Neural cell (in vitro differentiated cells): ENCODE data around the gene TXLNG. TPM values are rescaled to one million over a fixed set of nuclear protein-coding genes. Genes with fewer than 3 reads are reported as not detected.

Experiments
- H2AFZ ChIP-seq: fragments of 200-600, 300-800 bp; sonication (generic), shearing (Covaris generic); 2 replicates; pipeline ENCODE4 v1.6.0; 2014; ENCODE audit warnings: low read depth, mild to moderate bottlenecking, antibody characterized with exemption, low read length, moderate library complexity
- H3F3A ChIP-seq: fragments of 200-600 bp; shearing (Covaris generic); 2 replicates; pipeline ENCODE4 v1.6.1; 2016; ENCODE audit warnings: mild to moderate bottlenecking, moderate library complexity, mixed read lengths, antibody characterized with exemption, low read length; ENCODE audit not compliant: insufficient read depth, poor library complexity, severe bottlenecking
- H3K27ac ChIP-seq: fragments of 200-600, 300-800 bp; sonication (generic), shearing (Covaris generic); 2 replicates; pipeline ENCODE4 v1.5.1; 2014; ENCODE audit warnings: mild to moderate bottlenecking, low read length, moderate library complexity
- H3K27me3 ChIP-seq: fragments of 300-800, 200-600 bp; sonication (generic), shearing (Covaris generic); 2 replicates; pipeline ENCODE4 v1.6.0; 2014; ENCODE audit warnings: mild to moderate bottlenecking, low read depth, low read length, moderate library complexity; ENCODE audit not compliant: insufficient read depth
- H3K36me3 ChIP-seq: fragments of 300-800, 200-600 bp; sonication (generic), shearing (Covaris generic); 2 replicates; pipeline ENCODE4 v1.5.1; 2014; ENCODE audit warnings: mild to moderate bottlenecking, antibody characterized with exemption, low read length, moderate library complexity; ENCODE audit not compliant: insufficient read depth
- H3K4me2 ChIP-seq: fragments of 300-800, 200-600 bp; sonication (generic), shearing (Covaris generic); 2 replicates; pipeline ENCODE4 v1.6.0; 2014; ENCODE audit warnings: mild to moderate bottlenecking, low read length
- H3K4me3 ChIP-seq: fragments of 300-800, 200-600 bp; sonication (generic), shearing (Covaris generic); 2 replicates; pipeline ENCODE4 v1.5.1; 2014; ENCODE audit warnings: mild to moderate bottlenecking, low read length, moderate library complexity
- H3K79me2 ChIP-seq: fragments of 200-600 bp; shearing (Covaris generic); replicated peaks from 2 replicates; pipeline ENCODE4 v1.6.0; 2014; ENCODE audit warnings: mild to moderate bottlenecking, low read length, moderate library complexity; ENCODE audit not compliant: insufficient read depth
- H3K9ac ChIP-seq: fragments of 300-800, 200-600 bp; sonication (generic), shearing (Covaris generic); 2 replicates; pipeline ENCODE4 v1.6.1; 2016; ENCODE audit warnings: mild to moderate bottlenecking, low read length, mixed read lengths
- H3K9me2 ChIP-seq: fragments of 200-600 bp; shearing (Covaris generic); 2 replicates; pipeline ENCODE4 v1.6.1; 2016; ENCODE audit warnings: mild to moderate bottlenecking, low read length, mixed read lengths; ENCODE audit not compliant: insufficient read depth
- H3K9me3 ChIP-seq: fragments of 200-600, 300-800 bp; sonication (generic), shearing (Covaris generic); 2 replicates; pipeline ENCODE4 v1.6.1; 2016; ENCODE audit warnings: mild to moderate bottlenecking, mixed run types, low read length, moderate library complexity, mixed read lengths
- H4K20me1 ChIP-seq: fragments of 200-600 bp; shearing (Covaris generic); 2 replicates; pipeline ENCODE4 v1.6.1; 2016; ENCODE audit warnings: mild to moderate bottlenecking, mixed run types; ENCODE audit not compliant: insufficient read depth
- CTCF ChIP-seq: fragments of 450-650 bp; IDR thresholded peaks from 2 replicates; pipeline ENCODE4 v1.5.1; 2014; ENCODE audit warnings: antibody characterized with exemption, mild to moderate bottlenecking, moderate library complexity; ENCODE audit not compliant: poor library complexity, severe bottlenecking
- EP300 ChIP-seq: fragments of 450-650 bp; conservative IDR thresholded peaks from 2 replicates; pipeline ENCODE4 v1.6.1; 2014; ENCODE audit warnings: antibody characterized with exemption, mild to moderate bottlenecking, moderate library complexity; ENCODE audit not compliant: poor library complexity, severe bottlenecking
- EZH2 ChIP-seq: fragments of 200-600, 300-800 bp; shearing (Covaris generic), sonication (generic); IDR thresholded peaks from 2 replicates; pipeline ENCODE4 v1.6.1; 2014; ENCODE audit warnings: antibody characterized with exemption, low read length, borderline replicate concordance, mild to moderate bottlenecking; ENCODE audit not compliant: insufficient read depth, poor library complexity, severe bottlenecking
- MXI1 ChIP-seq: fragments of 450-650 bp; conservative IDR thresholded peaks from 2 replicates; pipeline ENCODE4 v1.6.1; 2014; ENCODE audit warnings: antibody characterized with exemption, mild to moderate bottlenecking; ENCODE audit not compliant: poor library complexity, severe bottlenecking
- POLR2AphosphoS5 ChIP-seq: IDR thresholded peaks from 2 replicates; pipeline ENCODE4 v1.6.1; 2012
- RAD21 ChIP-seq: fragments of 450-650 bp; conservative IDR thresholded peaks from 2 replicates; pipeline ENCODE4 v1.6.1; 2014; ENCODE audit warnings: antibody characterized with exemption, mild to moderate bottlenecking, moderate library complexity
- REST ChIP-seq: IDR thresholded peaks from 2 replicates; pipeline ENCODE4 v1.6.1; 2012; ENCODE audit warnings: borderline replicate concordance
- SMC3 ChIP-seq: fragments of 450-650 bp; conservative IDR thresholded peaks from 2 replicates; pipeline ENCODE4 v1.6.1; 2014; ENCODE audit warnings: antibody characterized with exemption, mild to moderate bottlenecking, moderate library complexity; ENCODE audit not compliant: poor library complexity
- TAF1 ChIP-seq: IDR thresholded peaks from 2 replicates; pipeline ENCODE4 v1.6.1; 2012; ENCODE audit warnings: low read depth
- polyA minus RNA-seq: library from RNA; depleted of rRNA, polyadenylated mRNA; stranded (reverse); fragments of >200 nt; gene quantifications from 2 replicates; pipeline ENCODE4 v1.2.3, GENCODE V29; 2014
- polyA plus RNA-seq: library from polyadenylated mRNA; depleted of rRNA; stranded (reverse); fragments of >200 nt; gene quantifications from 2 replicates; pipeline ENCODE4 v1.2.3, GENCODE V29; 2014

Gene TXLNG
- polyA plus RNA-seq (20.4 and 24.2 TPM in 2 replicates), polyA minus RNA-seq (19.2 and 20.7 TPM in 2 replicates)

DNA sequence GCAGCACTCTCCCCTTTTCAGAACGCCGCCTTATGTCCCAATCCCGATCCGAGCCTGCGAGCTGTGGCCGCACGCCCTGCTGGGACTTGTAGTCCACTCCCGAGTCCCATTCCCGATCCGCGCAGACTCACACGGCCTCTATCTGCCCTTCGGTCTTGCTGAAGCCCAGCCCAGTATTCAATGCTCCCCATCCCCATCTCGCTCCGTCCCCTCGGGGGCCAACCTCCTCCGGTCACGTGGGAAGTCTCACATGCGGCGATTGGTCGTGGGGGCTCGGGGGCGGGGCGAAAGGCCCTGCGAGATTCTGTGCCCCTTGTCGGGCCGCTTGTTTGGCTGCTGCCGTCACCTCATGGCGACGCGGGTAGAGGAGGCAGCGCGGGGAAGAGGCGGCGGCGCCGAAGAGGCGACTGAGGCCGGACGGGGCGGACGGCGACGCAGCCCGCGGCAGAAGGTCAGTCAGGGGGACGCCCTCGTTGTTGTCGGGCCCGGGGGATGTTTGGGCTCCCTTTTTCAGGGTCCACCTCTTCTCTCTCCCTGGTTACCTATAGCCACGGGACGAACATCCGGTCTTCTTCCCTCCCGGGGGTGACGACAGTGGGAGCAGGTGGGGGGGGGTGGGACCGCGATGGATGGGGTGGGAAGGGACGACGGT is at the start of gene TXLNG:
Gene TXLNG, plus strand, starts transcription at position 328 of the 652 bp plus-strand sequence. Its CDS starts 22 bp downstream, at position 350.
- TF ChIP-seq EP300 (no peak), REST (peak; percentile 69), MXI1 (peak; percentile 59), POLR2AphosphoS5 (peak; percentile 83)
- H2AFZ ChIP-seq: no peak within 1 kb of the TSS
- peak within 1 kb of the TSS; percentile 73 for H3K9ac ChIP-seq
- H4K20me1 ChIP-seq: no peaks in the 10 kb centered on the region
- no peaks in the 10 kb centered on the region for H3K27me3 ChIP-seq
- H3K27ac ChIP-seq: peak within 1 kb of the TSS; percentile 77
- no peaks in the 10 kb centered on the region for H3K36me3 ChIP-seq
- H3F3A ChIP-seq: no peaks in the 10 kb centered on the region
- H3K4me2 ChIP-seq: peak within 1 kb of the TSS; percentile 25
- H3K4me3 ChIP-seq: peak within 1 kb of the TSS; percentile 75
- H3K79me2 ChIP-seq: peaks cover 3% of the 10 kb centered on the region
- no peaks in the 10 kb centered on the region for H3K9me3 ChIP-seq
- no peaks in the 10 kb centered on the region for H3K9me2 ChIP-seq

DNA sequence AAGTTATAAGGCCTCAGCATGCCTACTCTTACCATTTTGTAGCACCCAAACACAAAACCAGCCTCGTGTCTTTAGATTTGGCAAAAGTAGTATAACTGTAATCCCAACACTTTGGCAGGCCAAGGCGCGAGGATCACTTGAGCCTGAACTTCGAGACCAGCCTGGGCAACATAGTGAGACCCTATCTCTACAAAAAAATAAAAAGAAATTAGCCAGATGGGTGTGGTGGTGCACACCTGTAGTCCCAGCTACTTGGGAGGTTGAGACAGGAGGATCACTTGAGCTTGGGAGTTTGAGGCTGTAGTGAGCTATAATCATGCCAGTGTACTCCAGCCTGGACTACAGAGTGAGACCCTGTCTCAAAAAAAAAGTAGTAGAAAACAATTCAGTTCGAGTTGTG is 49.2 kb upstream of the TXLNG start:
- H3K27ac ChIP-seq: no peak overlapping the region

DNA sequence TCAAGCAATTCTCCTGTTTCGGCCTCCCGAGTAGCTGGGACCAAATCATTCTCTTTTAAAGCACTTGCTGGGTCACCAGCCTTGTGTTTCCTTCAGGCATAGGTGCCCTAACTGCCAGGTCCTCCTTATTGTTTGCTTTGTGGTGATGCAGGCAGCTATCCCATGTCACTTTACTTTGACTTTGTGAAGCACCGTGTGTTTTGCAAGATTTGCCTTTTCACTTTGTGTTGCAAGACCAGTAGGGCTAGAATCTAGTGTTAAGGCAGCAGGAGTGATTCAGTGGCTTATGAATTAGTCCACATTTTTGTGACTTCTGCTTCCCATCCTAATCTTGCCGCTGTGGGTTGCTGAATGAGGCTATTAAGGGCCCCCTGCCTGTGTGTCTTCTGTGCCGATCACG is 46.7 kb upstream of the TXLNG start:
- H3K79me2 ChIP-seq: no peaks in the 10 kb centered on the region
- H3K36me3 ChIP-seq: no peaks in the 10 kb centered on the region
- H3K4me3 ChIP-seq: no peak overlapping the region
- no peaks in the 10 kb centered on the region for H3K27me3 ChIP-seq
- TF ChIP-seq TAF1: no peak
- no peak for TF ChIP-seq RAD21
- no peak for TF ChIP-seq MXI1
- TF ChIP-seq CTCF: no peak
- TF ChIP-seq EP300: no peak
- no peak for TF ChIP-seq REST
- no peak for TF ChIP-seq EZH2
- no peak for TF ChIP-seq SMC3
- TF ChIP-seq POLR2AphosphoS5: no peak
- H3K9me3 ChIP-seq: no peaks in the 10 kb centered on the region
- no peaks in the 10 kb centered on the region for H4K20me1 ChIP-seq
- H3K27ac ChIP-seq: no peak overlapping the region
- H3K9me2 ChIP-seq: no peaks in the 10 kb centered on the region
- H3K4me2 ChIP-seq: no peak overlapping the region
- H2AFZ ChIP-seq: no peak overlapping the region
- H3F3A ChIP-seq: no peaks in the 10 kb centered on the region
- no peak overlapping the region for H3K9ac ChIP-seq

More for the DNA sequence above, 49.2 kb upstream of the TXLNG start:
- no peak overlapping the region for H3K4me2 ChIP-seq
- no peaks in the 10 kb centered on the region for H3K79me2 ChIP-seq
- no peak overlapping the region for H3K9ac ChIP-seq
- no peaks in the 10 kb centered on the region for H3K9me2 ChIP-seq
- H3K27me3 ChIP-seq: no peaks in the 10 kb centered on the region
- H3F3A ChIP-seq: no peaks in the 10 kb centered on the region
- no peaks in the 10 kb centered on the region for H3K9me3 ChIP-seq
- no peak overlapping the region for H3K4me3 ChIP-seq
- no peak for TF ChIP-seq TAF1
- no peak overlapping the region for H2AFZ ChIP-seq
- no peaks in the 10 kb centered on the region for H3K36me3 ChIP-seq
- no peaks in the 10 kb centered on the region for H4K20me1 ChIP-seq
